NCI-H2107 treated with DMSO at 0.1 percent for 48 hours (cell line): ENCODE results near the gene TANGO2.

Experiments used
- DNase-seq: peaks from one replicate; lab custom pipeline; 2025; ENCODE audit not compliant: unreplicated experiment; lab: John Stamatoyannopoulos, UW

TANGO2 gene

DNA sequence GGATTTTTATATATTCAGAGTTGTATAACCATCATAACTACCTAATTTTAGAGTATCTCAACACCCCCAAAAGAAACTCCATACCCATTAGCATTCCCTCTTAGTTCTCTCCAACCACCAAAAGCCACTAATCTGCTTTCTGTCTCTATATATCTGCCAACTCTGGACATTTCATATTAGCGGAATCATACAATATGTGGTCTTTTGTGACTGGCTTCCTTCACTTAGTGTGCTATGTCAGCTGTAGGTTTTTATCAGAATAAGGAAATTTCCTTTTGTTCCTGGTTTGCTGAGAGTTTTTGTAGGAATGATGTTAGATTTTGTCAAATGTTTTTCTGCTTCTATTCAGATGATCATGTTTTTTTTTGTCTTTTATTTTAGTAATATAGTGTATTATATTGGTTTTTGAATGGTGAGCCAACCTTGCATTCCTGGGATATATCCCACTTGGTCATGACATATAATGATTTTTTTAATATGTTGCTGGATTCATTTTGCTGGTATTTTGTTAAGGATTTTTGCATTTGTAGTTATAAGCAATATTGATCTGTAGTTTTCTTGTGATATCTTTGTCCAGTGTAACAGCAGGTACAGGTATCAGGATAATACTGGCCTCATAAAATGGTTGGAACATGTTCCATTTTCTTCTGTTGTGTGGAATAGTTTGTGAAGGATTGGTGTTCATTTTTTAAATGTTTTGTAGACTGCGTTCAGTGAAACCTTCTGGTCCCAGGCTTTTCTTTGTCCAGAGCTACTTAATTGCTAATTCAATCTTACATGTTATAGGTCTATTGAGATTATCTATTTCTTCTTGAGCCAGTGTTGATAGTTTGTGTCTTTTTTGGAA, 75.9 kb downstream of the TANGO2 start:
- no peak for DNase-seq

DNA sequence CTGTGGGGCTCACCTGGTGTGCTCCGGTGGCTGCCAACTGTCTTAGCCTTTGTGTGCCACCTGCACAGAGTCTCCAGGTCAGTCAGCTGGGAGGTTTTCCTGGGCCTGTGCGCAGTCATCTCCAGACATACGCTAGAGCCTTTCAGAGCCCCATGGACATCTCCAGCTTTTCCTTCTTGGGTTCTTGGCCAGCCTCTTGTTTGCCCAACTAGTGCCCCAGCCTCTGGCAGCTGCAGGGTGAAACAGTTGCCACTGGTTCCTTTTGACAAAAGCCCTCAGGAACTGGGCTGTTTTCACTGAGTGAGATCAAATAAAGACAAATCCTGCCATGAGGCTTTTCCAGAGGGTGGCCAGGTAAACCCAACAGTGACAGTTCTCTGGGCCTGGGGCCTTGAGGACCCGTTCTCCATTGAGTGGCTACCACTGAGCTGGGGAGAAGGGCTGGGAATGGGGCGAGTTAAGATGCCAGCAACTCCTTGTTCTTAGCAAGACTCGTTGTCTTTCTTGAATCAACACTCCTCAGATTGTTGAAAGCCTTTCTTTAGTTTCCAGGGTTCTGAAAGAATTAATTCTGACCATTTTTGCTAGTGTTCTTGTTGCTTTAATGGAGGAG, 78.3 kb downstream of the TANGO2 start:
- DNase-seq = no peak

DNA sequence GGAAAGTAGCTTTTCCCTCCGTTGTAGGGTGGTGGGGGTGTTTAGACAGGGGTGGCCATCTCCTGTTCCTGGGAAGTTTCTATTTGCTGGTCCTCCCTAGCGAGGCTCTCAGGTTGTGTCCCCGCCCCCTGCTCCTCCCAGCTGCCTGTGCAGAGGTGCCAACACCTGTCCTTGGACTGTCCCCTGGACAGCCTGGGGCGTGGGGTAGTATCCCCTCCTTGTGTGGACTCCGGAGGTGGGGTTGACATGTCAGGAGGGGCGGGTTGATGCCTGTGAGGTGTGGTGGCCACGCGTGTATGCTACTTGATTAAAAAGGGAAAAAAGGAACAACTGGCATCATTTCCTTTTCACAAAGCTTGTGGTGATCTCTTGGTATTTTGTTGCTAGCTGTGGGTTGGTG, 80.7 kb downstream of the TANGO2 start:
- DNase-seq = no peak

DNA sequence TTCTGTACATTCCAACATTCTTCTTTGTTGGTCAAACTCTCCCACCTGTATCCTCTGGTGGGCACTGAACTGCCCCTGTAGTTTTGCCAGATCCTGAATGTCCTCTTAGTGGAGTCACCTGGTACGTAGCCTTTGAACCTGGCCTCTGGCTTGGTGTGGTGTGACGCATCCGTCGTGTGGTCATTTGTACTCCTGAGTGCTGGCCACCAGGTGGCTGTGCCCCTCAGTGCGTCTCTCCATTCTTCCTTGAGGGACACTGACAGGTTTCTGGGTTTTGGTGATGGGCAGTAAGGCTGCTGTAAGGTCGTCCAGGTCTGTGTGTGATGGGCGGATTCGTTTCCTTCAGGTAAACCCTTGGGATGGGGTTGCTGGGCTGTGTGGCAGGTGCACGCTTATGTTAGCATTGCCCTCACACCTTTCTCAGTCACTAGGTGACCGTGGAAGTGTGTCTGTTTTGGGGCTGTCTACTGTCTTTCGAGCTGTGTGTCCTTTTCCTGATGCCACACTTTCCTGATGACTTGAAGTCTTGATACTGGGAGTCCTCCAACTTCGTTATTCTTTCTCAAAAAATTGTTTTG, 81.4 kb downstream of the TANGO2 start:
- DNase-seq = no peak

DNA sequence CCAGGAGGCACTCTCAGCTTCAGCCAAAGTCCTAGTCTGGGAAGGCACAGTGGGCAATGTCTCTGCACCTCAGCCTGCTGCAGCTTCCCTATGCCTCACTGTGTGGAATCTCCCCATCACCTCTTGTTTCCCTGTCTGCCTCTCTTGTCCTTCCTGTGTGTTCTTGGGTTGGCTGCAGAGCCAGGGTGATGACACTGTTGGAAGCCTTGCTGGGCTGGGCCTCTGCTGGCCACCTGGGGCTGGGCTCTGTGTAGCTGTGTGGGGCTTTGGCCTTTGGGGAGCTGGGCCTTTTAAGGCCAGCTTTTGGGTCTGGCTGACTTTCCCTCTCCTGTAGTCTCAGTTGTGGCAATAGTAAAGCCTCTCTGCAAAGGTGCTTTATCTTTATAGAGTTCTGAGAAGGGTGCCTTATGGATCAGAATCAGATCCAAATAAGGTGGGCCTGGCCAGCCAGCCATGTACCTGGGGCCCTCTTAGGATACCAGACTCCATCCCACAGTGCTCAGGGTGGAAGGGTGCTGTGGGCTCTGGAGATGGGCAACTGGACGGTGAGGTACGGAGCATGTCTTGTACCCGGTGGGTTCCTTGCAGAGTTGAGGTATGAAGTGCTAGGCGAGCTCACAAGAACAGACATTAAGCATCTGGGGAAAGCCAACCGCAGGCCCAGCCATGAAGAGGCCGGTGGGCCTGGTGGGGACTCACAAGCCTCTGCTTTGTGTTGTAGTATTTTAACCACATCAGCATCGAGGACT, 84.7 kb downstream of the TANGO2 start:
- no peak for DNase-seq

DNA sequence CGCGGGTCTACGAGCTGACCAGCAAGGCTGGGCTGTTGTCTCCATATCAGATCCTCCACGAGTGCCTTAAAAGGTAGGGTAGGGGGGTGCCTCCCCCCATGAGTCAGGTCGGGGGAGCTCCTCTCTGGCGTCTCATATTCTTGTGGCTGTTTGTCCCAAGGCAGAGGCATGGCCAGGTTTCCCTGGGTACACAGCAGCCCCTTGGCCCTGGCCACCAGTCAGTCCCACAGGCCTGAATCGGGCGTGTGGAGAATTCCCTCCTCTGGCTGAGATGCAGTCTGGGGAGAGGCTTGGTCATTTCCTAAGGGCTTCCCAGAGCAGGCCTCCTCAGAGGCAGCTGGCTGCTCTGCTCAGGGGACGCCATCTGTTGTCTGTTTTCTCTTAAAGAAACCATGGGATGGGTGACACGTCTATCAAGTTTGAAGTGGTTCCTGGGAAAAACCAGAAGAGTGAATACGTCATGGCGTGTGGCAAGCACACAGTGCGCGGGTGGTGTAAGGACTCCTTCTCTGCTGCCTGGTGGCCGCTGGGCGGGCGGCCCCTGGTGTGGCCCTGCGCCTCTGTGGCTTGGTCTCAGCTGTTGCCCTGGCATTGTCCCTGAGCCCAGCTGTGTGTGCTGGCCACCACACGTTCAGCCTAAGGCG, 85.4 kb downstream of the TANGO2 start:
- no peak for DNase-seq

DNA sequence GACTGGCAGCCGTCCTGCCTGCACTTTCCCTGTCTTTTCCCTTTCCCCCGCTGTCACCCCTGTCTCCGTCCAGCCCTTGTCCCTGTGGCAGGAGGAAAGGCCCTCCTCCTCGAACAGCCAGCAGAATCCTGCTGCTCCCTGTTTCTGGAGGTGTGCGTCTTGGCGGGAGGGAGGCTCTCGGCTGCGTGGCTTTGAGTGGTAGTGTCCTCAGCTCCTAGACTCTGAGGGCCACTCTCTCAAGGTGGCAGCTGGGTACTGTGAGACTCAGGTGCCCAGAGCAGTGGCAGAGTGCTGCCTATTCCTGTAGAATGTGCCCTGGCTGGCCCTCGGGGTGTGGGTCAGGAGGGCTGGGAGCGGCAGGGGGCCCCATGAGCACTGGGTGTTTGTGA, 85.9 kb downstream of the TANGO2 start:
- no peak for DNase-seq

DNA sequence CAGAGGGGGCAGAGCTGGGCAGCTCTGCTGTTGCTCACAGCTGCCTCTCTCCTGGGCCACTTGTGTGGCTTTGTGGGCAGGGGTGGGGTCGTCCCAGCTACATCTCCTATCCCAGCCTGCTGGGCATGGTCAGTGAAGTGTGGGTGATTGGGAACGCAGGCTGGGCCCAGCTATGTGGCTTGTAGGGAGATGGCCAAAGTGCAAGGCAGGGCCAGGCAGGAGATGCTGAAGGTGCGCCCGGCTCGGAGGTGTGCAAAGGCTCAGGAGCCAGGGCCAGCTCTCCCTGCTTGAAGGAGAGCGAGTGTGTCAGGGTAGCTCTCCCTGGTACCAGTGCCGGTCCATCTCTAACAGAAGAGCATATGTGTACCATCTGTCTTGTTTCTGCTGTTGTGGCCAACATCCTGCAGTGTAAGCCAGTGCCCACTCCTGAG, 86.6 kb downstream of the TANGO2 start:
- no peak for DNase-seq

DNA sequence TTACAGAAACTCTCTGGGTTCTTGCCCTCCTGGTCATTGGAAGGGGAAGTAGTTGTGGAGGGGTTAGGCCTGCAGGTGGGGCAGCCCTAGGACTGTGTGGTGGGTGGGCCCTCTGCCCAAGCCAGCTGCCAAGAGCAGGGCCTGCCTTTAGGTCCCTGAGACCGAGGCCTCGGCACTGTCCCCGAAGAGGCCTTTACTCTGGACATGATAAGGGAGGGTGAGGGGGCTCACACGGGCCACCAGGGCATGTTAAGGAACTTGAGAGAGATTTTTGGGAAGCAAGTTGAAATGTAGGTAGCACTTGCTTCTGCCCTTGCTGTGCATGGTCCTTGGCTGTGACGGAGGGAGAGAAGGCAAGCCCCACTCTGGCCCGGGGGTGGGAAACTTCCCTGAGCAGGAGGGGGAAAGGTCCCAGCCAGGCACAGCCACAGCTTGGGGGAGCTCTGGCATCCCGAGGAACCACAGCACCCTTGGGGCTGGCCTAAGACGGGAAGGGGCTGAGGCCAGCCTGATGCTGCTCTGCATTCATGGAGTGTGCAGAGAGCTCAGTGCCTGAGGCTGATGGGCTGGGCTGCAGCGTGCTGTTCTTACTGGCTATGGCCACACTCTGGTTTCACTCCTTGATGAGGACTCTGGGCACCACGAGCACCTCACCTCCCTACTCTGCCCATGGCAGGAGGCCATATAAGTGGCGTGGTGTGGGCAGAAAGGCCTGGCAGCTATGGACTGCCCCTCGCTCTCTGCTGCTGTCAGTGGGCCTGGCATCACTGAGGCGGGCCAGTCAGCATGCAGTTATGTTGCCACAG, 87.2 kb downstream of the TANGO2 start:
- no peak for DNase-seq

DNA sequence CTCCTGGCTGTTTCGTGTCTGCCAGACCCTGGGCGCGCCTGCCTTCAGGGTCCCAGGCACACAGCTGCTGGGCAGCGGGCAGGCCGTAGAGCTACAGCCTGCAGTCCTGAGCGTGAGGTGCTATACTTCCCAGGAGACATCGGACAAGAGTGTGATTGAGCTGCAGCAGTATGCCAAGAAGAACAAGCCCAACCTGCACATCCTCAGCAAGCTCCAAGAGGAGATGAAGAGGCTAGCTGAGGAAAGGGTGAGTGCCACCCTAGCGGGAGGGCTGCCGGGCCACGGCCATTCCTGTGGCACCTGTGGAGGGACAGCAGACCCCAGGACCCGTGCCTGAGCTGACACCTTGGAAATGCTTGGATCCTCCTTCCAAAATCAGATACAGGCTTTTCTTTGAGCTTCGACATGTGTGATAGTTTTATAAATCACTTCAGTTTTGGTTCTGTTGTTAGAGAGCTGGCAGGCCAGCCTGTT, 87.9 kb downstream of the TANGO2 start:
- DNase-seq = no peak

DNA sequence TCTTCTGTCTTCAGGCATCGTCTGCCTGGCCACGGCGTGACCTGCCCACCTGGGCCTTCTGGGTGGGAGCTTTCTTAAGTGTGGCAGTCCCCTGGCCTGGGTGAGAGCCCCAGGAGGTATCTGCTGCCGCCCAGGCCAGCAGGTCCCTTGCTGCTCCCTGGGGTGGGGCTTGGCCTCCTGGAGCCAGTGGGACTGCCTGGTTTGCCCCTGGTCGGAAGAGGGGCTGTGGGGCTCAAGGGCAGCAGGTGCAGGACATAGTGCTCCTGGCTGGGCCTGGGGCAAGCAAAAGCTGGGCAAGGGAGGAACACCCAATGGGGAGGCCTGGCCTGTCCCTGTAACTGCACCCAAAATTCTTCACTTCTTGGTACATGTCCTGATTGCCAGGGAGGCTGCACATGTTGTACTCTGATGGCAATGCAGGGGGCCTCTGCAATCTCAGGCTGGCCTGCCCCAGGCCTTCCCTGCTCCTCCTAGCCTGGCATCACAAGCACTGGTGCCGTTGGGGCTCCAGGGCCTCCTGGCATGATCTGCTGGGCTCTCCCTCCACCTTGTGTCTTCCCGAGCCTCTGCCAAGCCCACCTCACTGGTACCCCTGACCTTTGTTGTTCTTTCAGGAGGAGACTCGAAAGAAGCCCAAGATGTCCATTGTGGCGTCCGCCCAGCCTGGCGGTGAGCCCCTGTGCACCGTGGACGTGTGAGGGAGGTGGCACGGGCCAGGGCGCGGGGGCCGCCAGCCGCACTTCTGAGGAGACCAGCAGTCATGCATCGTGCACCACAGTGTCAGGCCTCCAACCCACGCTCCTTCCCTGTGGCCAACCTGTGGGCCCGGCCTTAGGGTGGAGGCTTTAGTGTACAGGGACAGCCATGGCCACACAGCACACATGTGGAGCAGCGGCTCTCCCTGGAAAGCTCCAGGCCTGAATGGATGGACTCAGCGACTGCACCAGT, 88.8 kb downstream of the TANGO2 start:
- DNase-seq = no peak

DNA sequence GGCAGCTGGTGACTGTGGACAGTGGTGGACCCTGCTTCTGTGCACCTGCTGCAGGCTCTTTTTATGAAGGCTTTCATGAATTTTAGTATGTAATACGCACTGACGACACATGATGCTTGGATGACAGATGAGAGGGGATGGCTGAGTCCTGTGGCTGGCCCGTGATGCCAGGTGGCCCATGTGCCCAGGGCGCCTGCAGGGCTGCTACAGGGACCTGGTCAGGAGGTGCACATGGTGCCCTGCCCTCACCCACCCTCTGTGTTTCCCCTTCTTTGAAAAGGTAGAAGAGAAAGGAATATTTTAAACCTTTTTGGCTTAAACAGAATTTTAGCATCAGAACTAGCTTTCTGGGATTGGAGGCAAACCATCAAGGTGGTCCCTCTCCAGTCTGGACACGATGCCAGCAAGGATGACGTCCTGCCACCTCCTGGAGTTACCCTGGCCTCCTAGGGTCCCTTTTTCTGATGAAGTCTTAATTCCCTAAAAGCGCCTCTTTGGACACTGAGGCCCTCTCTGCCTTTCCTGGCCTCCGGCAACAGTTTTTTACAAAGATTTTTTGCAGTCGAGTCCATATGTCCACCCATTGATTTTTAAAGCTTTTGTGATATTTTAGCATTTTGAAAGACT, 89.6 kb downstream of the TANGO2 start:
- no peak for DNase-seq

DNA sequence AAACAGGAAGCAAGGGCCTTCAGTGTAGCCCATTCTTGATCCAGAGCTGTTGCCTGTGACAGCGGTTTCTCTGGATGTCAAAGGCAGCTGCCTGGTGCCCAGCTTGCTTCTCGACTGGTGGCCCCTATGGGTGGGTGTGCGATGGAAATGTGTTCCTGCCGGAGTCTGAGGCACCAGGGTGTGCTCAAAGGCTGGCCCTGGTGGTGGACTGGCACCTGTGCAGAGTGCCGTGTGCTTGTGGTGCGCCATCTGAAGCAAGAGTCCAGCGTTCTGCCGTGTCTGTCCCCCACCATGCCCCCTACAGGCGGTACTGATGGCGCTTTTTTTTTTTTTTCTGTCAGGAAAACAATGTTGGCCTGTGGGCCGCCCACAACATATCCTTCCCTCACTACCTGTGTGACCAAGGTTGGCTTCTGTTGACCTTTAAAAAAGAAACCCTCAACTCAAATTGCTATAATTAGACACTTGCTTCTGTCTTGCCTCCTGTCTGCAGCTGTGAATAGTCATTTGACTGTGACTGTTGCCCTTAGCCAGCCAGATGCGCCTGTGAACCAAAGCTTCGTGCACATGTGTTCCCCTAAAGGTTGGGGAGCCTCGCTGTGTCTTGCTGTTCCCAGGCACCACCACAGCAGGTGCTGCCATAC, 90.3 kb downstream of the TANGO2 start:
- DNase-seq = no peak

DNA sequence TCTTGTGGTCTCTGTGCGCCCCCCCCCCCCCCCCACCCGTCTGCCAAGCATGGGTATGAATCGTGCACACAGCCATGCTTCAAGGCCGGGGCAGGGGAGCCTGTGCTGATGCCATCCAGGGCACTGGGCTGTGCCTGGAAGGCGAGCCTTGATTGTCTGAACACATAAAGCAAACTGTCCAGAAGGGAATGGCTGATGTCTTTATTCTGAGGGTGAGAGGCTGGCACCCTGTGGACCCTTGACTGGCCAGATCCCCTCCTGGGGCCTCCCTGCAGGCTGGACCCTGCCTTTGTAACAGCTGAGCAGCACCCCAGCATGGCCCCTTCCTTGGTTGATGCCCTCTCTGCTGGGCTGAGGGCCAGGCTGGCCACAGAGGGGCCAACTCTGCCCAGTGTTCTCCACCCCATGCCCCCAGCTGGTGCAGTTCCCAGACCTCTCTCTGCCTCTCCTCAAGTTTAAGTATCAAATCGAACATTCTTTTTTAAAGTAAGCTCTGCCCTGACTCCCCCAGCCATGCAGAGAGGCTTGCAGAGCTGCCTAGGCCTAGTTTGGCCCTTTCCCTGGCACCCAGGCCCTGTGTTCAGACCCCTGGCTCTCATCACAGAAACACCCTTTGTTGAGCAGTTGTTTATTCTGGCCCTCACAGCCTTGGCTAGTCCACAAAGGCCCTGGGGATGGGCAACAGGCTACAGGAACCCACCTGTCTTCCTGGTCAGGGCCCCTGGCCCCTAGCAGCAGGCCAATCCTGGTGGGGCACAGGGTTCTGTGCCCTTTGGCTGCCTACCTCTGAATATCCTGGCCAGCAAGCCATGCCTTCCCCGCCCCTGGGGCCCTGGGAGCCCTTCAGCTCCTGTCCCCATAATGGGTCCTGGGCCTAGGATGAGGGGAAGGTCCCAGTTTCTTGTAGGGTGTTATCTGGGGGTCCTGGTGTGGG, 91.0 kb downstream of the TANGO2 start:
- DNase-seq = no peak

DNA sequence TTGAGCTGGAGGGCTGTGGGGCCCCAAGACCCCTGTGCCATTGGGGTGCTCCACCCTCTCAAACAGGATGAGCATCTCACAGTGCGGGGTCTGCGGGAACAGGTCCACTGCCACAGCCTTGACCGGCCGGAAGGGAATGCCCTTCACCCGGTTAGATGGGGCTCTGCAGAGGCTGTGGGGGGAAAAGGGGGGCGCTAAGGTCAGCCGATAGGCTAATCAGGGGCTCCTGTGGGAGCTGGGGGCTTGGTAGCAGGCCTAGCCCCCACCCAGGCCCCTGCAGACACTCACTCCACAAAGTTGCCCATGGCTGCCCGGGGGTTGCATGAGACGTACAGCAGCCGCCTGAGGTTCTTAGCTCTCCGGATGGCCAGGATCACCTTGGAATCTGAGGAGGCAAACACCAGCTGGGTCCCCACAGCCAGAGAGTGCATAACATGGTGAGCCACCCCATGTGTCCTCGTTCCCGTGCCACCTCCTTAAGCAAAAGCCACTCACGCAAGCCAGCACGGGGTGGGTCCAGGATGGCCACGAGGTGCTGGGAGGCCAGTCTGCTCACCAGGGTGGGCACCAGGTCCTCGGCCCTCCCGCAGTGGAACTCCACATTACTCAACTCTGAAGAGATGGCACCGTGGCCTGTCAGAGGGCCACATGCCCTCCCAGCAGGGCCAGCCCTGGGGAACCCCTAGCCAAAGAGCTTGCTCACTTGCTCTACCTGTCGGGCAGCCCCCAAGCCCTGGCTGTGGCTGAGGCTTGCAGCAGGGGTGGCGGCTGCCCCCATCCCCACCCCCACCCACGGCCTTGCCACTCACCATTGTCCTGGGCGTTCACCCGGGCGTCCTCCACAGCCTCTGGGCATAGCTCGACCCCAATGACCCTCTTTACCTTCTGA, 92.0 kb downstream of the TANGO2 start:
- DNase-seq = no peak
